Heart left ventricle (tissue), 16 donors: Measurements from ENCODE around the gene BARX1. TPM values are rescaled to one million over a fixed set of nuclear protein-coding genes. Genes with fewer than 3 reads are reported as not detected.
"Not testable (repeated sequence)": the region's sequence is repeated elsewhere in the genome, so short reads cannot be mapped to it uniquely, and the experiment has no call there.

Source experiments
- ATAC-seq, 4 donors: fragments of 200-7000 bp; cut with Tn5 transposase; one replicate each; pipeline ENCODE4 v1.9.1; 2020 to 2022; ENCODE audit warnings: moderate library complexity in 4 of 4, mild to moderate bottlenecking in 3 of 4, moderate number of reproducible peaks in 1 of 4
- DNase-seq, 5 donors: peaks; one replicate each; pipeline ENCODE4 v3.0.0-alpha.2; 2020
- H3K27ac ChIP-seq, 12 donors: fragments of 200-600 bp; sonication (generic) in 4 of 12; one replicate each; pipeline versions ENCODE4 v1.5.0 to v1.8.0; 2016 to 2022; ENCODE audit warnings: mild to moderate bottlenecking in 2 of 12
- H3K27me3 ChIP-seq, 9 donors: fragments of 200-600 bp; sonication (generic) in 2 of 9; one replicate each; pipeline versions ENCODE4 v1.5.1 to v1.8.0; 2016 to 2022; ENCODE audit warnings: mild to moderate bottlenecking in 3 of 9
- H3K36me3 ChIP-seq, 9 donors: fragments of 200-600 bp; sonication (generic) in 2 of 9; one replicate each; pipeline versions ENCODE4 v1.5.0 to v1.8.0; 2018 to 2022; ENCODE audit warnings: mild to moderate bottlenecking in 2 of 9
- H3K4me1 ChIP-seq, 12 donors: fragments of 200-600 bp; sonication (generic) in 4 of 12; one replicate each; pipeline versions ENCODE4 v1.5.0 to v1.8.0; 2016 to 2022; ENCODE audit warnings: mild to moderate bottlenecking in 3 of 12
- H3K4me3 ChIP-seq, 12 donors: fragments of 200-600 bp; sonication (generic) in 4 of 12; one replicate each; pipeline versions ENCODE4 v1.5.0 to v1.8.0; 2017 to 2022; ENCODE audit warnings: mild to moderate bottlenecking in 9 of 12, moderate library complexity in 4 of 12
- H3K9me3 ChIP-seq, 12 donors: fragments of 200-600 bp; sonication (generic) in 4 of 12; one replicate each; pipeline versions ENCODE4 v1.5.0 to v1.8.0; 2016 to 2022; ENCODE audit warnings: mild to moderate bottlenecking in 1 of 12
- POLR2A ChIP-seq, 2 donors: fragments of 450-650 bp; IDR thresholded peaks; one replicate each; pipeline ENCODE4 v1.6.1; 2017; ENCODE audit warnings: antibody characterized with exemption in 2 of 2, mild to moderate bottlenecking in 2 of 2, moderate library complexity in 2 of 2
- WGBS, 4 donors: extraction: QIAGEN DNeasy Blood & Tissue Kit in 2 of 4; methylation state at CpG; one replicate each; pipeline versions ENCODE4 v1.1.5 to v1.1.7; 2013 to 2018; 5-methylcytosine and 5-hydroxymethylcytosine counted together
- intact Hi-C, 10 donors: fragments of 100-400 bp; cut with DNase I; formaldehyde crosslinking; loops; one replicate each; pipeline versions ENCODE4 v1.11.1 to v1.14.2; 2022
- polyA plus RNA-seq, 2 donors: library from polyadenylated mRNA; stranded (reverse); fragments of 200-250 nt; gene quantifications; one replicate each; pipeline ENCODE4 v1.2.3, GENCODE V29; 2013
- total RNA-seq, 9 donors: library from RNA; depleted of rRNA in 2 of 9; stranded (reverse); fragments of >200 nt in 2 of 9; fragmentation: NEBNext Ultra II Directional in 3 of 9; extraction: Animal tissue kit (Norgen Biotek cat#: 25700) in 3 of 9; gene quantifications; one replicate each; pipeline versions ENCODE4 v1.1.0 to v1.2.4, GENCODE V29; 2016 to 2023
- TF ChIP-seq, protein P1 (sequence below), 12 donors: fragments of 200-600 bp; sonication (generic) in 4 of 12; IDR thresholded peaks; one replicate each; pipeline versions ENCODE4 v1.5.0 to v1.8.0; 2018 to 2022; ENCODE audit warnings: antibody characterized with exemption in 12 of 12, mild to moderate bottlenecking in 5 of 12
- donor health status: ischemic (EF 13 %, LVEDD 7.1; RV severe dilation, severe dysfunction).
- donor health status: healthy with polysubstance abuse.
- donor health status: DM: no; HTN: yes; CAD: no.
- donor health status: DM: no; HTN: no; CAD: no.
- donor health status: ischemic (EF 25% LVEDD 6.9; RV normal size, moderate dysfunction).
- donor health status: ischemic (EF 25% LVEDD 5.7; RV mildly dilated, moderate dysfunction).
- donor health status: healthy.
- donor health status: DM: yes; HTN: yes; CAD: no.
- donor health status: ischemic (EF 35%, LVEDD 5.7; RV mildly dilated, moderate dysfunction).
- donor health status: nonischemic (EF 11% LVEDD 7.7; RV severe dilation, severe dysfunction).
- donor health status: DM: yes; HTN: yes; CAD: no.
- donor health status: PGD.
- donor health status: ischemic (EF 29% LVEDD 5.4; RV normal size, mild dysfunction).
- donor health status: nonischemic (EF 23%, LVEDD 6.1; RV moderate dilation, normal function).

BARX1 gene
- total and polyA plus RNA-seq, 11 donors = not detected

DNA sequence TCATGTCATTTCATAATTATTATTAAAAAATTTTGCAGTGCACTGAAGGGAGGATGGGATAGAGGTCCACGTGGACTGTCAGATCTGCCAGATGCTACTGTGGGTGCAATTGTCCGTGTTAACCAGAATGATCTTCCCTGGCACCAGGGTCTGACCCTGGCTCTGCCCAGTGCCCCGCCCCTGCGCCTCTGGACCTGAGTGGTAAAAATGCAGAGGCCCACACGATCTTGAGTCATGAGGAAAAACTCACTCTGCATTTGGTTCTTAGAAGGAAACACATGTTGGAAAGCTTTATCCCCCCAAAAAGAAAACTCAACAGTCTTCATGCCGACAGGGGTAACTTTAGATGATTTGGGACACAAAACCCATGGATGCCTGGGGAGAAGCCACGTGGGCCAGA, 20.1 kb upstream of the BARX1 start:
- Histone ChIP-seq H3K4me3 (no peak overlapping the region), H3K4me1 (no peaks in the 10 kb centered on the region), H3K27ac (no peak overlapping the region), H3K36me3 (no peaks in the 10 kb centered on the region), H3K27me3 (peaks cover 0 to 20% (median 3%) of the 10 kb centered on the region in 9 donors), H3K9me3 (peaks cover 0 to 16% (median 2%) of the 10 kb centered on the region in 12 donors)
- no peak for TF ChIP-seq POLR2A (IDR thresholded peaks at IDR 0.05)
- TF ChIP-seq, protein P1, sequence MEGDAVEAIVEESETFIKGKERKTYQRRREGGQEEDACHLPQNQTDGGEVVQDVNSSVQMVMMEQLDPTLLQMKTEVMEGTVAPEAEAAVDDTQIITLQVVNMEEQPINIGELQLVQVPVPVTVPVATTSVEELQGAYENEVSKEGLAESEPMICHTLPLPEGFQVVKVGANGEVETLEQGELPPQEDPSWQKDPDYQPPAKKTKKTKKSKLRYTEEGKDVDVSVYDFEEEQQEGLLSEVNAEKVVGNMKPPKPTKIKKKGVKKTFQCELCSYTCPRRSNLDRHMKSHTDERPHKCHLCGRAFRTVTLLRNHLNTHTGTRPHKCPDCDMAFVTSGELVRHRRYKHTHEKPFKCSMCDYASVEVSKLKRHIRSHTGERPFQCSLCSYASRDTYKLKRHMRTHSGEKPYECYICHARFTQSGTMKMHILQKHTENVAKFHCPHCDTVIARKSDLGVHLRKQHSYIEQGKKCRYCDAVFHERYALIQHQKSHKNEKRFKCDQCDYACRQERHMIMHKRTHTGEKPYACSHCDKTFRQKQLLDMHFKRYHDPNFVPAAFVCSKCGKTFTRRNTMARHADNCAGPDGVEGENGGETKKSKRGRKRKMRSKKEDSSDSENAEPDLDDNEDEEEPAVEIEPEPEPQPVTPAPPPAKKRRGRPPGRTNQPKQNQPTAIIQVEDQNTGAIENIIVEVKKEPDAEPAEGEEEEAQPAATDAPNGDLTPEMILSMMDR (IDR thresholded peaks at IDR 0.05) = no peak
- intact Hi-C loops = loop anchor here in 1 of 10 donors (10.0 kb wide), 1 partner anchor 560 kb away; no protein-coding TSS in a partner anchor
- 81 to 89% (median 85%) methylated on average over 7 of the region's 7 CpGs for WGBS, 4 donors
- DNase-seq = no peak
- ATAC-seq = no peak

GRCh38 chr9:93974151-93974550, 19.0 kb upstream of the BARX1 start:
- Histone ChIP-seq H3K27ac (no peak overlapping the region), H3K4me1 (no peaks in the 10 kb centered on the region), H3K4me3 (no peak overlapping the region), H3K27me3 (peaks cover 0 to 22% (median 3%) of the 10 kb centered on the region in 9 donors), H3K36me3 (no peaks in the 10 kb centered on the region), H3K9me3 (peaks cover 0 to 16% (median 2%) of the 10 kb centered on the region in 12 donors)
- DNase-seq = no peak
- 33 to 48% (median 47%) methylated on average over 3 of the region's 3 CpGs for WGBS, 4 donors
- intact Hi-C loops = loop anchor here in 1 of 10 donors (10.0 kb wide), 1 partner anchor 559 kb away; no protein-coding TSS in a partner anchor
- TF ChIP-seq, protein P1 (IDR thresholded peaks at IDR 0.05) = no peak
- TF ChIP-seq POLR2A (IDR thresholded peaks at IDR 0.05) = no peak
- no peak for ATAC-seq

DNA sequence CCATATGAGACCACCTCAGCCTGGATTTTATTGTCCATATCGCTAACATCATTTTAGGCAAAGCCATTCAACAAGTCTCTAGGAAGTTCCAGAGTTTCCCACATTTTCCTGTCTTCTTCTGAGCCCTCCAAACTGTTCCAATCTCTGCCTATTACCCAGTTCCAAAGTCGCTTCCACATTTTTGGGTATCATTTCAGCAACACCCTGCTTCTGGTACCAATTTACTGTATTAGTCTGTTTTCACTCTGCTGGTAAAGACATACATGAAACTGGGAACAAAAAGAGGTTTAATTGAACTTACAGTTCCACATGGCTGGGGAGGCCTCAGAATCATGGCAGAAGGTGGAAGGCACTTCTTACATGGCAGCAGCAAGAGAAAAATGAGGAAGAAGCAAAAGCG, 17.5 kb upstream of the BARX1 start:
- H3K4me1 ChIP-seq, H3K4me3 ChIP-seq, H3K27ac ChIP-seq, ATAC-seq, DNase-seq, H3K36me3 ChIP-seq: not testable (repeated sequence)
- Histone ChIP-seq H3K27me3 (peaks cover 0 to 24% (median 6%) of the 10 kb centered on the region in 9 donors), H3K9me3 (peaks cover 0 to 16% (median 2%) of the 10 kb centered on the region in 12 donors)
- intact Hi-C loops = loop anchor here in 1 of 10 donors (10.0 kb wide), 1 partner anchor 558 kb away; no protein-coding TSS in a partner anchor
- 85 to 91% (median 86%) methylated on average over 3 of the region's 3 CpGs for WGBS, 4 donors

GRCh38 chr9:93969328-93969661, 14.1 kb upstream of the BARX1 start:
- no peak overlapping the region for H3K27ac ChIP-seq
- H3K9me3 ChIP-seq = peaks cover 0 to 16% (median 2%) of the 10 kb centered on the region in 12 donors
- DNase-seq (no peak), ATAC-seq (no peak)
- no peaks in the 10 kb centered on the region for H3K4me1 ChIP-seq
- TF ChIP-seq, protein P1 (IDR thresholded peaks at IDR 0.05) = no peak
- no peak for TF ChIP-seq POLR2A (IDR thresholded peaks at IDR 0.05)
- WGBS, 4 donors = 90 to 98% (median 92%) methylated on average over 3 of the region's 3 CpGs
- intact Hi-C loops = loop anchor here in 4 of 10 donors (10.0 kb wide), 3 partner anchors 144 to 814 kb away; no protein-coding TSS in a partner anchor
- no peak overlapping the region for H3K4me3 ChIP-seq
- H3K27me3 ChIP-seq = peaks cover 0 to 40% (median 6%) of the 10 kb centered on the region in 9 donors
- H3K36me3 ChIP-seq = no peaks in the 10 kb centered on the region
